ENCODE measurements around the gene NFATC2IP. TPM values are rescaled to one million over a fixed set of nuclear protein-coding genes. Genes with fewer than 3 reads are reported as not detected.
"Not testable (repeated sequence)": the region's sequence is repeated elsewhere in the genome, so short reads cannot be mapped to it uniquely, and the experiment has no call there.

NFATC2IP gene
- polyA plus RNA-seq, 5 donors, result 57.6 to 78.7 (median 68.0) TPM

DNA sequence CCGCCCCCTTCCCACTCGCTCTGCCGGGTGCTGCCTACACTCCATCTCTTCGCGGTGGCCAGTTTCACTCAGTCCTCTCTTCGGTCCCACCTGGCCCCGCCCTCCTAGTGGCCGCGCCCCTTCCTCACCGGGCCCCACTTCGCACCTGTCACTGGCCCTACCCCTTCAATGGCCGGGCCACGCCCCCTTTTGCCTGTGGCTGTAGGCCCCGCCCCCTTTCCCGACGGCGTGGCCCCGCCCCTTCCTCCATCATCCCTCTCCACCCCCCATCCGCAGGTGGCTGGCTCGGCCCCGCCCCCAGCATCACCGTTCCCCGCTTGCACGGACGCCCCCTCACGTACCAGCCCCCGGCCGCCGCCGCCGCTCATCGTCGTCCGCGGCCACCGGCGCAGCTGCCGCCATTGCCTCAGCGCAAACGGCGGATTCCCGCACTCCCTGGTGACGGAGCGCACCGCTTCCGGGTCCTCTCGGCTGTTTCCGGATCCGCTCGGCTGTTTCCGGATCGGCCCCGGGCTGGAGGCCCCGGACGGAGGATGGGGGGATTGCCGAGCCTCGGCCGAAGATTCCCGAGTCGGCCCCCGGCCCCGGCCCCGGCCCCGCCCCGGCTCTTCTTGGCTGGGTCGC, 25.9 kb upstream of the NFATC2IP start, which contains the start of gene RABEP2:
TSS of gene RABEP2 (minus strand) at position 477 of the 624 bp plus-strand sequence. CDS start at position 402, 75 bp downstream.
- DNase-seq, result peak; percentile 92 to 93

DNA sequence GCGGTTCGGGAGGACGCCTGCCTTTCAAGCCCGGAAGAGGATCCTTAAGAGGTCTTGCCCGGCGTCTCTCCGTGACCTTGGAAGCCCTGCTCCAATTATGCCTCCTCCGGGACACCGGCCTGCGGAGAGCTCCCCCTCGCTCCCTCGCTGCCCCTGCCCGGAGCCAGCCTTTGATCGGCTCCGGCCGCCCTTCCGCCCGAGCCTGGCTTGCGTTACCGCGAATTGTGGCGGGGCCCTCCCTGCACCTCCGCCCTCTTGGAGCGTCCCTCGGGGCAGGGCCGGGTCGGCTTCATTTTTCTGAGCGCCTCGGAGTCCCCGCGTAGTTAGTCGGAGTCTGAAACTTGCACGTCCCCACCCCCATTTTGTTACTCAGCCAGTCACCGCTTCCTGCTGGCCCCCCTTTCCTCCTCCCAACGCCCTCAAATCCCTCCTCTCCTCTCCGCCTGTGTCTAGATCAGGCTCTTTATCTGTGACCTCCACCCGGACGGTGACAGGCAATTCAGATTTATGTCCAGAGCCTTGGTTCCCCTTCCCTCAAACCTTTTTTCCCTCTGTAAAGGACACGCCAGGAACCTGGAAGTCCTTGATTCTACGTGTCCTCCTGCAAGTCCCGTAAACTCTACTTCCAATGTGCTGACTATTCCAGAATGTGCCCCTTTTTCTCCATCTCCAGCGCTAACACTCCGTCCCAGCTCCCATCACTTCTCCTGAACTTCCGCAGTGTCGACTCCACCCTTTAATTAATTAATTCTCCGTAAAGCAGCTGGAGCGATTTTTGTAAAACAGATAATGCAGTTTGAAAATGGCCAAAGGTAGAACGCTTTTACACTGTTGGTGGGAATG, 25.1 kb upstream of the NFATC2IP start:
- DNase-seq, result peak; percentile 85 to 87

DNA sequence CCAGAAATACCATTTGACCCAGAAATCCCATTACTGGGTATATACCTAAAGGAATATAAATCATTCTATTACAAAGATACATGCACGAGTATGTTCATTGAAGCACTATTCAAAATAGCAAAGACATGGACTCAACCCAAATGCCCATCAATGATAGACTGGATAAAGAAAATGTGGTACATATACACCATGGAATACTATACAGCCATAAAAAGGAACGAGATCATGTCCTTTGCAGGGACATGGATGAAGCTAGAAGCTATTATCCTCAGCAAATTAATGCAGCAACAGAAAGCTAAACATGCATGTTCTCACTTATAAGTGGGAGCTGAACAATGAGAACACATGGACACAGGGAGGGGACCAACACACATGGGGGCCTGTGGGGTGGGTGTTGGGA, 24.5 kb upstream of the NFATC2IP start:
- DNase-seq, result not testable (repeated sequence)

DNA sequence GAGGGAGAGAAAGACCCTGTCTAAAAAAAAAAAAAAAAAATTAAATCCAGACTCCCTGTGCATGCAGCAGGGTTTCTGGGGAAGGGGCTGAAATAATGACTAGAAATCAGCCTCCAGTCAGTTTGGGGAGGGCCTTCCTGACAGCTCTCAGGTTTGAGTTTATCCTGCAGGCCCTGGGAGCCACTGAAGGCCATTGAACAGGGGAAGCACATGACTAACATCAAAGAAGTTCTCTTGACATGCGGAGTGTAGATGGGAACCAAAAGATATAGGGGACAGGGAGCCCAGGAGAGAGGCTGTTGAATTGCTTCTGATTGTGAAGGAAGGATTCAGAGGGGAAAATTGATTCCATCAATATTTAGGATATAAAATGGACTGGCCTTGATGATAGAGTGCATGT, 22.9 kb upstream of the NFATC2IP start:
- no peak for DNase-seq

DNA sequence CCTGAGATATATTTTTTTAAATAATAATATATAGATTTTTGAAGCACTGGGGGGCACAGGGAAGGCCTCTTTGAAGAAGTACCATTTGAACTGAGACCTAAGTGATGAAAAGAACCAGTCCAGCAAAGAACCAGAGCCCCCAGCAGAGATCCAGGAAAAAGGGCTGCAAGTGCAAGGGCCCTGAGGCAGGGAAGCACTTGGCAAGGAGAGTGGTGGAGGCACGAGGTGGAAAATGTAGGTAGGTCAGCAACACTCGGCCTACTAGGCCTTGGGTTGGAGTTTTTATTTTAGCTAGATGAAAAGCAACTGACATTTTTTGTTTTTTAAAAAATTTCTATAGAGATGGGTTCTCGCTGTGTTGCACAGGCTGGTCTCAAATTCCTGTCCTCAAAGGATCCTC, 20.5 kb upstream of the NFATC2IP start:
- DNase-seq, result no peak

DNA sequence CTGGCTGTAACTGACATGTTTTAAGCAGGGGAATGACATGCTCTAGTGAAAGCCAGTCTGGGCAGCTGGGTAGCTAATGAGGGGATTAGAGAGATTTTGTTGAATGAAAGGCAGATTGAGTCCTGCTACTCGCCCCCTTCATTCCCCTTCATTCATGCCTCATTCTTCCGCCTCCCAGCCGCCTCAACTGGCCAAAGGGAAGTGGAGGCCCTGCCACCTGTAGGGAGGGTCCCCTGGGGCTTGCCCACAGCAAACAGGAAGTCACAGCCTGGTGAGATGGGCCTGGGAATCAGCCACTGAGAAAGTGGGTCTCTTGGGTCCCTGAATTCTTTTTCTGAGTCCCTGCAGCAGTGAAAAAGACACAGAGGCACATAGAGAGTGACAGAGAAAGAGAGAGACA, 20.1 kb upstream of the NFATC2IP start:
- DNase-seq, result no peak

DNA sequence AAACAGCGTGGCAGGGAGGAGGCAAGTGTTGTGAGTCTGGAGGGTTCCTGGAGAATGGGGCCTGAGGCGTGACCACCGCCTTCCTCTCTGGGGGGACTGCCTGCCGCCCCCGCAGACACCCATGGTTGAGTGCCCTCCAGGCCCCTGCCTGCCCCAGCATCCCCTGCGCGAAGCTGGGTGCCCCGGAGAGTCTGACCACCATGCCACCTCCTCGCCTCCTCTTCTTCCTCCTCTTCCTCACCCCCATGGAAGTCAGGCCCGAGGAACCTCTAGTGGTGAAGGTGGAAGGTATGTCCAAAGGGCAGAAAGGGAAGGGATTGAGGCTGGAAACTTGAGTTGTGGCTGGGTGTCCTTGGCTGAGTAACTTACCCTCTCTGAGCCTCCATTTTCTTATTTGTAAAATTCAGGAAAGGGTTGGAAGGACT, 18.9 kb upstream of the NFATC2IP start, which contains the start of gene CD19:
TSS of gene CD19 (plus strand) at position 171 of the 425 bp plus-strand sequence. CDS start at position 201, 30 bp downstream.
- no peak for DNase-seq

DNA sequence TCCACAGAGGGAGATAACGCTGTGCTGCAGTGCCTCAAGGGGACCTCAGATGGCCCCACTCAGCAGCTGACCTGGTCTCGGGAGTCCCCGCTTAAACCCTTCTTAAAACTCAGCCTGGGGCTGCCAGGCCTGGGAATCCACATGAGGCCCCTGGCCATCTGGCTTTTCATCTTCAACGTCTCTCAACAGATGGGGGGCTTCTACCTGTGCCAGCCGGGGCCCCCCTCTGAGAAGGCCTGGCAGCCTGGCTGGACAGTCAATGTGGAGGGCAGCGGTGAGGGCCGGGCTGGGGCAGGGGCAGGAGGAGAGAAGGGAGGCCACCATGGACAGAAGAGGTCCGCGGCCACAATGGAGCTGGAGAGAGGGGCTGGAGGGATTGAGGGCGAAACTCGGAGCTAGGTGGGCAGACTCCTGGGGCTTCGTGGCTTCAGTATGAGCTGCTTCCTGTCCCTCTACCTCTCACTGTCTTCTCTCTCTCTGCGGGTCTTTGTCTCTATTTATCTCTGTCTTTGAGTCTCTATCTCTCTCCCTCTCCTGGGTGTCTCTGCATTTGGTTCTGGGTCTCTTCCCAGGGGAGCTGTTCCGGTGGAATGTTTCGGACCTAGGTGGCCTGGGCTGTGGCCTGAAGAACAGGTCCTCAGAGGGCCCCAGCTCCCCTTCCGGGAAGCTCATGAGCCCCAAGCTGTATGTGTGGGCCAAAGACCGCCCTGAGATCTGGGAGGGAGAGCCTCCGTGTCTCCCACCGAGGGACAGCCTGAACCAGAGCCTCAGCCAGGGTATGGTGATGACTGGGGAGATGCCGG, 18.2 kb upstream of the NFATC2IP start:
- DNase-seq, result no peak

DNA sequence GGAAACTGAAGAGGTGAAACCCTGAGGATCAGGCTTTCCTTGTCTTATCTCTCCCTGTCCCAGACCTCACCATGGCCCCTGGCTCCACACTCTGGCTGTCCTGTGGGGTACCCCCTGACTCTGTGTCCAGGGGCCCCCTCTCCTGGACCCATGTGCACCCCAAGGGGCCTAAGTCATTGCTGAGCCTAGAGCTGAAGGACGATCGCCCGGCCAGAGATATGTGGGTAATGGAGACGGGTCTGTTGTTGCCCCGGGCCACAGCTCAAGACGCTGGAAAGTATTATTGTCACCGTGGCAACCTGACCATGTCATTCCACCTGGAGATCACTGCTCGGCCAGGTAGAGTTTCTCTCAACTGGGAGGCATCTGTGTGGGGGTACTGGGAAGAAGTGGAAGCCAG, 17.6 kb upstream of the NFATC2IP start:
- DNase-seq, result no peak

DNA sequence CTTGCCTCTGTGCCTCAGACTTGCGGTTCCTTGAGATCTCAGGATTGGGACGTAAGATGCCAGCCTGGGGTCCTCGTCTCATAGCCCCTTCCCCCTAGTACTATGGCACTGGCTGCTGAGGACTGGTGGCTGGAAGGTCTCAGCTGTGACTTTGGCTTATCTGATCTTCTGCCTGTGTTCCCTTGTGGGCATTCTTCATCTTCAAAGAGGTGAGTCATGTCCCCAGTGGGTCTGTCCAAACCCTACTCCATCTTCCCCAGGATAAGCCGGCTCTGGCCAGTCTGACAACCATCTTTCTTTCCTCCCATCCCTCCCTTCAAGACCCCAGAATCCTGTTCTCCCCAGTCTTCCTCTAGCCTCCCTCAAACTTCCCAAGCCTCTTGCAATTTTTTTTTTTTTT, 15.4 kb upstream of the NFATC2IP start:
- no peak for DNase-seq

DNA sequence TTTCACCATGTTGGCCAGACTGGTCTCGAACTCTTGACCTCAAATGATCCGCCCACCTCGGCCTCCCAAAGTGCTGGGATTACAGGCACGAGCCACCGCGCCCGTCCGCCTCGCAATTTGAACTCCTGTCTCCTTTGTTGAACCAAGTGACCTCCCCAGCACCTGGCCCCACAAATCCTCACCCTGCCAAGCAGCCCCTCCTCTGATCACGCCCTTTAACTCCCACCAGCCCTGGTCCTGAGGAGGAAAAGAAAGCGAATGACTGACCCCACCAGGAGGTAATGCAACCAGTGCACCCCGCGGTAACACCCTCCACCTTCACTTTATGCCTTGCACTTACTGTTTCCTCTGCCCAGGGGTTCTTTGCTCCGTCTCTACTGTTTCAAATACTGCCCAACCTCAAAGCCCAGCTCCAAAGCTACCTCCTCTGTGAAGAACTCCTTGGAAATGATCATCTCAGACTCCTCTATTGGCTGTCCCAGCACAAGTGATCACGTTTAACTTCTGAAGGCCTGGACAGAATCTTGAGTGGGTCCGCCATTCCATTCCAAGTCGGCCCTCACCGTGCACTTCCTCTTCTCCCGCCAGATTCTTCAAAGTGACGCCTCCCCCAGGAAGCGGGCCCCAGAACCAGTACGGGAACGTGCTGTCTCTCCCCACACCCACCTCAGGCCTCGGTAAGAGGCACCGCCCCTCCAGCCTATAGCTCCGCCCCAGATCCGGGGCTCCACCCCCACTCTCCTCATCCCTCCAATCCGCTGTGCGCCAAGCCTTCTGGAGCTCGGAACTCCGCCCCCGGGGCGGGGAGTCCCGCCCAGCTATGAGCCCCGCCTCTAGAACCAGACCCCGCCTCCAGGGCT, 14.6 kb upstream of the NFATC2IP start:
- DNase-seq, result peak; percentile 28 to 42

DNA sequence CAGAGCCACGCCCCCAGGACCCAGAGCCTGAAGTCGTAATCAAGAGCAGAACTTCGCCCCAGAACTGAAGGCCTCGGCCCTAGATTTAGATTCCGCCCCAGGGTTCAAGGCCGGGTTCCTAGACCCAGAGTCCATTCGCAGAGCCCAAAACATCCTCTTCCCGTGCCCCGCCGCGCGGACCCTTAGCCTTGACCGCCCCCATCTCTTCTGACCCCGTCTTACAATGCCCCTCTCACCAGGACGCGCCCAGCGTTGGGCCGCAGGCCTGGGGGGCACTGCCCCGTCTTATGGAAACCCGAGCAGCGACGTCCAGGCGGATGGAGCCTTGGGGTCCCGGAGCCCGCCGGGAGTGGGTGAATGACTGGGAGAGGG, 14.0 kb upstream of the NFATC2IP start:
- DNase-seq, result no peak

DNA sequence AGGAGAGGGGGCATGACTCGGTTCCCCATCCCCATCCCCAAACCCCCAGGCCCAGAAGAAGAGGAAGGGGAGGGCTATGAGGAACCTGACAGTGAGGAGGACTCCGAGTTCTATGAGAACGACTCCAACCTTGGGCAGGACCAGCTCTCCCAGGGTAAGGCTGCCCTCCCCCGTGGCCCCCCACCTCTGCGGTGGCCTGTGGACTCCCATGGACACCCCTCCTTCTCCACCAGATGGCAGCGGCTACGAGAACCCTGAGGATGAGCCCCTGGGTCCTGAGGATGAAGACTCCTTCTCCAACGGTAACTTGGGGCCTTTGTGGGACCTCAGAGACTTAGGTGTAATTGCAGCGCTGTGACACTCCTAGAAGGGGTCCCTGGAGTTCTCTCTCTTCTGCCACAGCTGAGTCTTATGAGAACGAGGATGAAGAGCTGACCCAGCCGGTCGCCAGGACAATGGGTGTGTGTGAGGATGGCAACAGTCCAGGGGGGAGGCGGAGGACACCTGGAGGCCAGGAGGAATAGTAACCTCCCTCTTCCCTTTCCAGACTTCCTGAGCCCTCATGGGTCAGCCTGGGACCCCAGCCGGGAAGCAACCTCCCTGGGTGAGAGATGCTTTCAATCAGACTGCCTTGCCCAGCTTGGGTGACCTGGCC, 13.4 kb upstream of the NFATC2IP start:
- no peak for DNase-seq

DNA sequence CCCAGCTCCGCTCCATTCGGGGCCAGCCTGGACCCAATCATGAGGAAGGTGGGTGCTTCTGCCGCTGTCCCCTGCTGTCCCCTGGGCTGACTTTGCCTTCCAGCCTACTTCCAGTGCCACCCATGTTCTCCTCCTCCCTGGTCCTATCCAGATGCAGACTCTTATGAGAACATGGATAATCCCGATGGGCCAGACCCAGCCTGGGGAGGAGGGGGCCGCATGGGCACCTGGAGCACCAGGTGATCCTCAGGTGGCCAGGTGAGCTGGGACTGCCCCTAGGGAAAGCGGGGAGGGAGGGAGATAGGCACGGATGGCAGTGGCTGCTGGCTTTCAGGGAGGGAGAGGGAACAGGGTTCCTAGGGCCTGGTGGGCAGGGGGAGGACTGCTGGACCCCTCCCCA, 12.0 kb upstream of the NFATC2IP start:
- no peak for DNase-seq

DNA sequence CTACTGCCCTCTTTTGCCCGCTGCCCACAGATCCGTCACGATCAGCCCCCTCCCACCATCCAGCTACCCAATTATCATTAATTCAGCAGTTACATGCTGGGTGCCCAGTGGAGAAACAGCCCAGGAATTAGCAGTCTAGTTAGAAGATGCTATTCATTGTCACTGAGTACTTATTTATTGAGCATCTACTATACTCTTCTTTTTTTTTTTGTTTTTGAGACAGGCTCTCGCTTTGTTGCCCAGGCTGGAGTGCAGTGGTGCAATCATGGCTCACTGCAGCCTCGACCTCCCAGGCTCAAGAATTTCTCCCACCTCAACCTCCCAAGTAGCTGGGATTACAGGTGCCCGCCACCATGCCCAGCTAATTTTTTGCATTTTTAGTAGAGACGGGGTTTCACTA, 10.9 kb upstream of the NFATC2IP start:
- DNase-seq, result not testable (repeated sequence)

DNA sequence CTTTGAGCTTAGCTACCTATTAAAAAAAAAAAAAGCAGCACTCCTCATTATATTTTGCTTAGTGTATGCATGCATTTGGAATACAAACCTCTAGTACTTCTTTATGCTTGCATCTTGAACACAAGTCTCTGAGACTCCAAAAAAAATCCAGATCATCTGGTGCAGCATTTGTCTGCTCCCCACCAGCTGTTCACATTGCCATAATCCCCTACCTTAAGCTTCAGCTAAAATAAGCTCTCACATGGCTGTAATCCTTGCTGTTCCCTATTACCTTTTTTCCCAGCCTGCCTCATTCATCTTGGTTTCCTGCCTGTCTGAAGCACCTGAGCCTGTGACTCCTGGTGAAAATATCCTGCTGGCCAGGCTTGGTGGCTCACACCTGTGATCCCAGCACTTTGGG, 7.5 kb upstream of the NFATC2IP start:
- no peak for DNase-seq

DNA sequence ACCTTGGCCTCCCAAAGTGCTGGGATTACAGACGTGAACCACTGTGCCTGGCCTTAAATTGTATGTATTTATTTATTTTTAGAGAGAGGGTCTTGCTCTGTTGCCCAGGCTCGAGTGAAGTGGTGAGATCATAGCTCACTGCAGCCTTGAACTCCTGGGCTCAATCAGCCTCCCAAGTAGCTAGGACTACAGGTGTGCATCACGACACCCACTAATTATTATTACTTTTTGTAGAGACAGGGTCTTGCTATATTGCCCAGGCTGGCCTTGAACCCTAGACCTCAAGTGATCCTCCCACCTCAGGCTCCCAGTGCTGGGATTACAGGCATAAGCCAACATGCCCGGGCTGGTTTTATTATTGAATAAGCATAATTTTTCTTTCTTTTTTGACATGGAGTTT, 4.1 kb upstream of the NFATC2IP start:
- no peak for DNase-seq

DNA sequence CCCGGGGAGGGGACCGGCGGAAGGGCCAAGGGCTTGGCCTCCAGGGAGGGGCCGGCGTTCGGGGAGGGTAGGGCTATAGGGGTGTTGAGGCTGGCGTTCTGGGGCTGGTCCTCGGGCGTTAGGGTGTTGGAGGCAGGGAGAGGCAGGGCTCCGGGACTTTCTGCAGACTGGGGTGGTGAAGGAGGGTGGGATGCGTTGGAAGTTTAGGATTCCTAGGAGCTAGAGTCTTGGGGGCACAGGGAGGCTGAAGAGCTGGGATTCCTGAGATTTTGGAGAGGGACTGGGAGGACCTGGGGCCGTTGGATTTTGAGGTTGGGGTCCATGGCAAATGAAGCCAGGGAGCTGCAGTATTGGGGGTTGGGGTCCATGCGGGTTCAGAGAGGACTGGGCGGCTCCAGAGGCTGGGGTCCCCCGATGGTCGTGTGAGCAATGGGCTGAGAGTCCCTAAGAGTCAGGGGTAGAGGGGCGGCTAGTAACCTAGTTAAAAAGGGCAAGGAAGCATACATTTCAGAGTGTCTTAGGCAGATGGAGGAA, 740 bp downstream of the NFATC2IP start:
- no peak for DNase-seq

DNA sequence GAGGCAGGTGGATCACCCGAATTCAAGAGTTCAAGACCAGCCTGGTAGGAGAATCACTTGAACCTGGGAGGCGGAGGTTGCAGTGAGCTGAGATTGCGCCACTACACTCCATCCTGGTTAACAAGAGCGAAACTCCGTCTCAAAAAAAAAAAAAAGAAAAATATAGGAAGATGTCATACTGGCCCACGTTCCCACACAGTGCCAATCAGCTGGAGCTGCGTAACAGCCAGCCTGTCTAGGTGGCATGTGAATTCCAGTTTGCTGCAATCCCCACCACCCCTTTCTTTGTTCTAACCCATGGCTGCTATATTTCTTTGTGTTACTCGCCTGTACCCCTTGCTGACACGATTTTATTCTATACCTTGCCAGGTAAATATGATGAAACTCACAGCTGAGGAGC, 7.5 kb downstream of the NFATC2IP start:
- DNase-seq, result no peak

DNA sequence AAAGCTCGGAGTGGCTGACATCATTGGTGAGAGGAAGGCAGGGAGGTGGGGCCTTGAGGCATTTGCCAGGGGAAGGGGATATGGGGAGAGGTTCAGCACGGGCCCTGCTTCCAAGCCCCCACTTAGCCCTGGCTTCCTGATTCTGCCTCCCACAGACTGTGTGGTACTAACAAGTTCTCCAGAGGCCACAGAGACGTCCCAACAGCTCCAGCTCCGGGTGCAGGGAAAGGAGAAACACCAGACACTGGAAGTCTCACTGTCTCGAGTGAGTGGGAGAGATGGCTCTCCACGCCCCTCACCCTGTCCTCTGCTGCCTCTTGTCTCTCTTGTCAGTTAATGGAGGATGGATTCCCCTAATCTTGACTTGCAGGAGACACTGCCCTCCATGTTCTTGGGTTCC, 8.1 kb downstream of the NFATC2IP start:
- no peak for DNase-seq

DNA sequence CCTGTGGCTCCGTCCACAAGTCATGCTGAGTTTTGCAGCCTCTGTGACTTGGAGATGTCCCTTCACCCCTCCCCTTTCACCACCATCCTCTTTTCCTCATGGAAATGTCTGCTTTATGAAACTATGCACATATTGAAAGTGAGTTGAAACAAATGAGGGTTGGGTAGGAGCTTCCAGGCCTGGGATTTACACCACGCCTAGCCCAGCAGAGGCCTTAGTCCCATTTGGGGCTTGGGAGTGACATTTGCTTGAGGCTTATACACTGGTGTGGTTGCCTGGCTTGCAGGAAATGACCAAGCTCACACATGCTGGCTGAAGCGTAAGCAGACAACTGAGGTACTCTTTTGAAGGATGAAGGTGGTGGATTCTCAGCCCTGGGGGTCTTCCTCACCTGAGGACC, 13.3 kb downstream of the NFATC2IP start:
- DNase-seq, result no peak

Measured in right lung (tissue), 5 donors.